NCI-H2227 (cell line): ENCODE results near the gene DMRT1.
A peak's percentile ranks its signal among the peaks of the same experiment; 100 is the strongest.
"Not testable (repeated sequence)": the region's sequence is repeated elsewhere in the genome, so short reads cannot be mapped to it uniquely, and the experiment has no call there.

Experiments used
- DNase-seq: peaks from one replicate; lab custom pipeline; 2025; ENCODE audit not compliant: unreplicated experiment; lab: John Stamatoyannopoulos, UW

The DMRT1 gene

DNA sequence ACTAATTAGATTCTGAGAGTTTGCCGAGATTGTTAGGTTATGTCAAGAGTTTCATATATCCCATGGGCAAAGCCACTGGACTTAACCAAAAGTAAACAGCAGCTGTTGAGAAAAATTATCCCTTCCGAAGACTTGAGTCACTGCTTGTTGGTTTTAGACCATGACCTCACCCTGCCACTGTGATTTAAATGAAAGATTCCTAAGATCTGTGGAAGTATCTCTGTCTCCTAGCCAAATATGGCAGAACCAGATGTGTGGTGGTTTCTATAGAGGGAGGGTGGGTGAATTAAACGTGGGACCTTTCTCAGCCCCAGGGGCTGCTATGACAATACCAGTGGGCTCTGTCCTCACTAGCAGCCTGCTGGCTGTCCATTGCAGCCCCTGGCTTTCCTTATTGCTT is 154.3 kb downstream of the DMRT1 start:
- DNase-seq, result no peak

DNA sequence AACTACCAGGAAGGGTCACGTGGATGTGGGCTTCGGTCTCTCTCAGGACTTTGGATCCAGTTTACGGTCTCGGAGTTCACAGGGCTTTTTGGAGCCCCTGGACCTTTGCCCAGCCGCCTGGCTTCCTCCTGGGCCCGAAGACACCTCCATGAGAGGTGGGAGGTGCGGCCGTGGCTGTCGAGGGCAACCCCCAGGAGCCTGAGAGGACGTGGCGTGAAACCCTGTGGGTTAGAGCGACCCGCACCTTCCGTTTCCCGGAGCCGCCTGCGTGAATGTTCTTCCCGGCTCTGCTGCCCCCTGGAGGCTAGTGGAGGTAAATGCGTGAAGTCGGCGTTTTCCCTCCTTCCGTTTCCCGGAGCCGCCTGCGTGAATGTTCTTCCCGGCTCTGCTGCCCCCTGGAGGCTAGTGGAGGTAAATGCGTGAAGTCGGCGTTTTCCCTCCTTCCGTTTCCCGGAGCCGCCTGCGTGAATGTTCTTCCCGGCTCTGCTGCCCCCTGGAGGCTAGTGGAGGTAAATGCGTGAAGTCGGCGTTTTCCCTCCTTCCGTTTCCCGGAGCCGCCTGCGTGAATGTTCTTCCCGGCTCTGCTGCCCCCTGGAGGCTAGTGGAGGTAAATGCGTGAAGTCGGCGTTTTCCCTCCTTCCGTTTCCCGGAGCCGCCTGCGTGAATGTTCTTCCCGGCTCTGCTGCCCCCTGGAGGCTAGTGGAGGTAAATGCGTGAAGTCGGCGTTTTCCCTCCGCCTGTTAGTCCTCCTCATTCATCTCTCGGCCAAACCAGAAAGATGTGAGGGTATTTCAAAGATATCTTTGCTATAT is 157.0 kb downstream of the DMRT1 start:
- not testable (repeated sequence) for DNase-seq

DNA sequence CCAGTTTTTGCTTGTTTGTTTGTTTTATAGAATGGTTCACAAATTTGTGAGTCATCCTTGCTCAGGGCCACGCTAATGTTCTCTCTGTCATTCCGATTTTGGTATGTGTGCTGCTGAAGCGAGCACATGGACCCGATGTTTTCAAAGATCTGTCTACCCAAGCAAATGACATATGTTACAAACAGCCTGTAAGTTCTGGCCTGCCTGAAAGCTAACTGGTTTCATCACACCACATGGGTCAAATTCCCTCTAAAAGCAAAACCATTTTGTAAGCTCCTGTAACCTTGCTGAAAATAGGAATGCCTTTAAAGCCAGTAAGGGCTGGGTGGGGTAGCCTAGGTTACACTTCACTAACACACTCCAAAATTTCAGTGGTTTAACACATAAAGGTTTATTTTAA is 160.3 kb downstream of the DMRT1 start:
- no peak for DNase-seq

DNA sequence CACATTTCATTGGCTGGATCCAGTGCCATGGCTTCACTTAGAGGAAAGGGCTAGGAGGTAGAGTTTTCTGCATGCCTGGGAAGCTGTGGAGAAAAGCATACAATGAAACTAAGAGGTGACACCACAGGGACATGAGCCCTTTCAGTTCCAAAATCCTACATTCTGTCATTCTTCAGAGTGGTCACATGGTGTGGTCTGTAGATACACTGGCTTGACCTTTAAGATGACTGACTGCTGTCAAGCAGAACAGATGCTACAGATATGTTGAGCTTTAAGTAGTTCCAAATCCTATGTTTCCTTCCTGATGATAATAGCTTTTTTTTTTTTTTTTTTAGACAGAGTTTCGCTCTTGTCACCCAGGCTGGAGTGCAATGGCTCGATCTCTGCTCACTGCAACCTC is 161.2 kb downstream of the DMRT1 start:
- DNase-seq, result no peak

DNA sequence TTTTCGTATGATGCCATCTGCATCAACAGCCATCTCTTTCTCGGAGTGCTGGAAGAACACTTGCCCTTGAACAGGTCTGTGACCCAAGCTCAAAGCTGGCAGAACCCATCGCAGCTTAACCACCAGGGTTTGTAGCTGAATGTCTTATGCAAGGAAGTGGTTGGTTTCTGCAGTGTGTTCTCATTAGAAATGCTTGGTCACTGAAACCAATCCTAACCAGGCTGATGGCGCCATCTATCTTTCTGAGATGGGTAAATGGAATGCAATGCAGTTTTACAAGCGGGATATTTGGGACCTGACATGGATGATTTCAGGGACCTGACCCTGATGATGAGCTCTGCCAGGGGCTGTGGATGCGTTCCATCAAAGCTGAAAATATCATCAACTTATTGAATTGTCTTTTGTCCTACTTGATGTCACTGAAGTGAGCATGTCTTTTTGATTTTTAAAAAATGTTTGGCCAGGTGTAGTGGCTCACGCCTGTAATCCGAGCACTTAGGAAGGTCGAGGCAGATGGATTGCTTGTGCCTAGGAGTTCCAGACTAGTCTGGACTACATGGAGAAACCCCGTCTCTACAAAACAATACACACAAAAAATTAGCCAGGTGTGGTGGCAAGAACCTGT is 163.7 kb downstream of the DMRT1 start:
- peak; percentile 6 for DNase-seq

GRCh38 chr9:1007312-1007711 is 165.8 kb downstream of the DMRT1 start:
- DNase-seq, result no peak

- no peak for DNase-seq
Observed at GRCh38 chr9:1008216-1008615, 166.7 kb downstream of the DMRT1 start.

GRCh38 chr9:1009101-1009707 is 167.7 kb downstream of the DMRT1 start:
- peak; percentile 78 for DNase-seq

DNA sequence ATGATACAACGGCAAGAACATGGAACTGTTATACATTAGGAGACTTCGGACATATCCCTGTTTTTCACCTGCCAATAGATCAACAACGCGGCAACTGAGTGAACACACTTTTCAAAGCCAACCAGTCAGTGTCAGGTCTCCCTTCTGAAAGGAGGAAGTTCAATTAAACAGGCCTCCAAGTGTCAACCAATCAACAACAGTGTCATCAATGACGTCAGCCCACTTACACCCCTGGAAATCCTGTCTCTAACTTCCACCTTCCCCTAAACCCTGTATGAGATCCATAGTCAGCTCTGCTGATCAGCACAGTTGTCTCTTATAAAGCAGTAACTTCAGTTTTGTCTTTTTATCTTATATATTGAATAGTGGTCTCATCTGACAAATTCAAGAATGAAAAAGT is 171.5 kb downstream of the DMRT1 start:
- DNase-seq, result no peak

DNA sequence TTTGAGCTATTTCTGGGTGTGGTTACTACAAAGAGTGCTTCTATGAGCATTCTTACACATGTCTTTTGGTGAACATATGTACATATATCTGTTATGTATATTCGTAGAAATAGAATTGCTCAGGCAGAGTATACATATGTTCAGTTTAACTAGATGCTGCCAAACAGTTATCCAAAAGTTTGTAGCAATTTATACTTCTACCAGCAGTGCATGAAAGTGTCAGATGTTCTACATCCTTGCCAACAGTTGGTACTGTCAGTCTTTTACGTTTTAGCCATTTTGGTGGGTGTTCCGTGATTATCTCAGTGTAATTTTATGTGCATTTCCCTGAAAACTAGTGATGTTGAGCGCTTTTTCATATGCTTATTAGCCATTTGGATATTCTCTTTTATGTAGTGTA is 172.7 kb downstream of the DMRT1 start:
- DNase-seq, result no peak

GRCh38 chr9:1014640-1015039 is 173.1 kb downstream of the DMRT1 start:
- DNase-seq, result no peak

- DNase-seq, result no peak
Observed at GRCh38 chr9:1018121-1018520, 176.6 kb downstream of the DMRT1 start.
